K562 (cell line): ENCODE results near the gene SLC49A4. TPM values are rescaled to one million over a fixed set of nuclear protein-coding genes. Genes with fewer than 3 reads are reported as not detected.
A peak's percentile ranks its signal among the peaks of the same experiment; 100 is the strongest.

ENCODE experiments used
- ATF4 ChIP-seq: fragments of 450-650 bp; formaldehyde crosslinking; IDR thresholded peaks from 2 replicates; pipeline ENCODE4 v1.4.0; 2022; ENCODE audit warnings: mild to moderate bottlenecking, moderate library complexity
- BDP1 ChIP-seq: IDR thresholded peaks from 3 replicates; pipeline ENCODE4 v1.6.1; 2011; ENCODE audit not compliant: insufficient read length, insufficient read depth
- COPS2 ChIP-seq: fragments of 450-650 bp; conservative IDR thresholded peaks from 2 replicates; pipeline ENCODE4 v1.6.1; 2016; ENCODE audit warnings: mild to moderate bottlenecking, moderate library complexity
- JUN ChIP-seq, 2 experiments: sonication (generic) in 1 of 2; formaldehyde crosslinking in 1 of 2; IDR thresholded peaks; 2 replicates each; pipeline versions ENCODE4 v1.6.1 to v1.8.0; 2012 to 2022; ENCODE audit warnings: borderline replicate concordance in 2 of 2, mild to moderate bottlenecking in 2 of 2, improper control_type of control experiment in 1 of 2, low read depth in 1 of 2, low read length in 1 of 2, missing genetic modification reagents in 1 of 2
- MAX ChIP-seq: sonication (generic); formaldehyde crosslinking; IDR thresholded peaks from 2 replicates; pipeline ENCODE4 v1.9.0; 2022; ENCODE audit warnings: mild to moderate bottlenecking, missing genetic modification reagents
- MAZ ChIP-seq, 2 experiments: fragments of 450-650 bp in 1 of 2; sonication (generic) in 1 of 2; formaldehyde crosslinking; IDR thresholded peaks in 1 of 2; conservative IDR thresholded peaks in 1 of 2; 2 replicates each; pipeline versions ENCODE4 v1.4.0 to v1.5.0; 2020; ENCODE audit warnings: mild to moderate bottlenecking in 1 of 2, missing genetic modification reagents in 1 of 2
- MEF2D ChIP-seq: conservative IDR thresholded peaks from 2 replicates; pipeline ENCODE4 v1.6.1; 2016; ENCODE audit warnings: low read depth, missing genetic modification characterization, missing compliant biosample characterization
- MITF ChIP-seq: IDR thresholded peaks from 2 replicates; pipeline ENCODE4 v1.6.1; 2014; ENCODE audit warnings: antibody characterized with exemption
- NFYB ChIP-seq: IDR thresholded peaks from 2 replicates; pipeline ENCODE4 v1.6.1; 2011; ENCODE audit warnings: mild to moderate bottlenecking, moderate library complexity; ENCODE audit not compliant: insufficient read length; ENCODE audit errors: extremely low read depth
- NONO ChIP-seq, 2 experiments: fragments of 200-400 bp in 1 of 2; fragments of 450-650 bp in 1 of 2; formaldehyde crosslinking in 1 of 2; IDR thresholded peaks; 2 replicates each; pipeline ENCODE4 v1.6.1; 2017; ENCODE audit warnings: low read depth in 2 of 2, mild to moderate bottlenecking in 2 of 2, moderate library complexity in 2 of 2, low read length in 1 of 2
- POLR2A ChIP-seq: fragments of 450-650 bp; conservative IDR thresholded peaks from 2 replicates; pipeline ENCODE4 v1.6.1; 2016
- POLR2G ChIP-seq: fragments of 200-400 bp; formaldehyde crosslinking; IDR thresholded peaks from 2 replicates; pipeline ENCODE4 v1.6.1; 2017; ENCODE audit warnings: low read depth, mild to moderate bottlenecking, antibody characterized with exemption, low read length, moderate library complexity
- PPARD ChIP-seq: fragments of 250-450 bp; sonication (Bioruptor Pico); IDR thresholded peaks from 2 replicates; pipeline ENCODE4 v1.8.0; 2022; ENCODE audit warnings: inconsistent platforms, mild to moderate bottlenecking, moderate library complexity
- RBM39 ChIP-seq: fragments of 200-400 bp; formaldehyde crosslinking; optimal IDR thresholded peaks from 2 replicates; pipeline ENCODE3; 2018; ENCODE audit warnings: low read depth, low read length
- SMARCB1 ChIP-seq: IDR thresholded peaks from 2 replicates; pipeline ENCODE4 v1.6.1; 2011; ENCODE audit warnings: improper control_type of control experiment, low read depth; ENCODE audit not compliant: insufficient read length
- ZMIZ1 ChIP-seq, 2 experiments: fragments of 150-350 bp in 1 of 2; IDR thresholded peaks; 2 replicates each; pipeline ENCODE4 v1.6.1; 2012 to 2016; ENCODE audit warnings: low read depth in 2 of 2, low read length in 2 of 2, mild to moderate bottlenecking in 1 of 2, moderate library complexity in 1 of 2
- polyA plus RNA-seq, 8 experiments: library from polyadenylated mRNA; depleted of rRNA in 4 of 8; stranded (reverse) in 5 of 8; unstranded in 3 of 8; fragments of >200 nt; fragmentation: Nextera tagmentation in 2 of 8; fragmentation: Illumina TruSeq in 1 of 8; extraction: Ambion mirVana in 2 of 8; extraction: Trizol in 1 of 8; gene quantifications; 2 replicates each; pipeline versions ENCODE4 v1.2.1 to v1.2.3, GENCODE V29; 2011 to 2014; ENCODE audit warnings: inconsistent platforms in 1 of 8, missing spikeins in 1 of 8
- total RNA-seq, 7 experiments: library from RNA; depleted of rRNA in 6 of 7; stranded (reverse); fragments of >200 nt in 6 of 7; fragmentation: Illumina TruSeq in 2 of 7; extraction: Trizol in 2 of 7; gene quantifications; 2 replicates each; pipeline versions ENCODE4 v1.2.1 to v1.2.3, GENCODE V29; 2011 to 2021; ENCODE audit warnings: low replicate concordance in 1 of 7

The SLC49A4 gene
- total and polyA plus RNA-seq, 9 of the 15 experiments (the other 6 are each of a cell fraction or from before 2014, with no cell fraction given), result 0.15 to 1.3 (median 0.83) TPM

GRCh38 chr3:122794779-122795673 lies at the start of gene SLC49A4 (continued):
- TF ChIP-seq POLR2G (peak; percentile 93), BDP1 (no peak), NFYB (no peak), ZMIZ1 (IDR thresholded peaks at IDR 0.05; ENCODE audit: low read depth in 2 of 2, low read length in 2 of 2) (no peak), RBM39 (no peak), MAX (CRISPR knock-in tag) (peak; percentile 65), POLR2A (peak; percentile 60), NONO (IDR thresholded peaks at IDR 0.05; ENCODE audit: low read depth in 2 of 2, low read length in 1 of 2) (peak; percentile 40 to 82; a peak in 2 of 4 replicates), JUN (IDR thresholded peaks at IDR 0.05; ENCODE audit: borderline replicate concordance, low read depth, low read length) (no peak), JUN (CRISPR knock-in tag; IDR thresholded peaks at IDR 0.05; ENCODE audit: borderline replicate concordance) (no peak), COPS2 (no peak), SMARCB1 (no peak), MAZ (CRISPR knock-in tag; conservative IDR thresholded peaks at IDR 0.05 in 1 of 2, IDR thresholded peaks at IDR 0.05 in 1 of 2) (peak in 1 of 2 experiments; percentile 58; a peak in 2 of 4 replicates), MITF (no peak), PPARD (CRISPR knock-in tag) (no peak), MEF2D (no peak), ATF4 (CRISPR knock-in tag) (no peak)
